GM19397 (cell line): ENCODE data around the gene LRRC45.
"Not testable (repeated sequence)": the region's sequence is repeated elsewhere in the genome, so short reads cannot be mapped to it uniquely, and the experiment has no call there.

ENCODE experiments used
- ATAC-seq: cut with Tn5 transposase; IDR thresholded peaks from one replicate; pipeline ENCODE4 v1.9.1; 2021; ENCODE audit warnings: mild to moderate bottlenecking, moderate library complexity; ENCODE audit not compliant: unreplicated experiment

The LRRC45 gene

DNA sequence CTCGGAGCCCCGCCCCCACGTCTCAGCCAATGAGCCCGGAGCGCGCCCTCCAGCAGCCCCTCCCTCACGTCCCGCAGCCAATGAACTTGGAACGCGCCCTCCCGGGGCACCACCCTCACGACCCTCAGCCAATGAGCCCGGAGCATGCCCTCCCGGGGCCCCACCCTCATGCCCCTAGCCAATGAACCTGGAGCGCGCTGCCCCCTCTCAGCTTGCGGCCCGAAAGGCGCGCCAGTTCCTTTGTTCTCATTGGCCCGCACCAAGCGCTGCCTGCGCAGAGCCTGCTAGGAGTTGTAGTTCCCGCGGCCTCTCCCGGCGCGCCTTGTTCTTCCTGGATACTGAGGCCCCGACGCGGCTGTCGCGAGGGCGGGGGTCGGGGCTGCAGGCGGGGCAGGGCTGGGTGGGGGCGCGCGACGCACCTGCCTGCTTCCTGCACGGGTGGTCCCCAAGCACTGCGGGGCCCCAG, at the start of gene LRRC45:
TSS of gene LRRC45 (plus strand) at position 325 of the 466 bp plus-strand sequence. CDS start 339 bp downstream, outside the sequence.
- ATAC-seq = peak; percentile 86

- ATAC-seq = no peak
Measured at GRCh38 chr17:81973432-81973831, 49.7 kb upstream of the LRRC45 start.

- no peak for ATAC-seq
Measured at GRCh38 chr17:81976332-81977210, 46.5 kb upstream of the LRRC45 start.

GRCh38 chr17:81977211-81977808, 45.8 kb upstream of the LRRC45 start, which contains the start of gene ASPSCR1:
ASPSCR1 (plus strand) TSS chr17:81977629; CDS start chr17:81977647, 18 bp downstream.
- ATAC-seq = peak; percentile 89

GRCh38 chr17:81978524-81979298, 44.4 kb upstream of the LRRC45 start:
- no peak for ATAC-seq

DNA sequence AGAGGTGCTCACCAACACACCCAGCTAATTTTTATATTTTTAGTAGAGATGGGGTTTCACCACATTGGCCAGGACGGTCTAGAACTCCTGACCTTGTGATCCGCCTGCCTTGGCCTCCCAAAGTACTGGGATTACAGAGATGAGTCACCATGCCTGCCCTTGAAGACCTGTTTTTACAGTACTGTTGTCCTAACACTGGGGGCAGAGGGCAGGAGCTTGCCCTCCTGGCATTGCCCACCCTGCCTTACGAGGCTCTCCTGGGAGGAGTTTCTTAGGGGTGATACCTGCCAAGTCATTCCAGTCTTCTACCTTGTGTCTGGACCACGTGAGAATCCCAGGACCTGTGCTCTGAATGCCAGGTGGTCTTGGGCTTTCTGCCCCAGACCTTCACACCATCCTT, 43.0 kb upstream of the LRRC45 start:
- no peak for ATAC-seq

GRCh38 chr17:81980707-81981343, 42.3 kb upstream of the LRRC45 start:
- ATAC-seq = no peak

GRCh38 chr17:81981511-81981910, 41.6 kb upstream of the LRRC45 start:
- ATAC-seq = not testable (repeated sequence)

DNA sequence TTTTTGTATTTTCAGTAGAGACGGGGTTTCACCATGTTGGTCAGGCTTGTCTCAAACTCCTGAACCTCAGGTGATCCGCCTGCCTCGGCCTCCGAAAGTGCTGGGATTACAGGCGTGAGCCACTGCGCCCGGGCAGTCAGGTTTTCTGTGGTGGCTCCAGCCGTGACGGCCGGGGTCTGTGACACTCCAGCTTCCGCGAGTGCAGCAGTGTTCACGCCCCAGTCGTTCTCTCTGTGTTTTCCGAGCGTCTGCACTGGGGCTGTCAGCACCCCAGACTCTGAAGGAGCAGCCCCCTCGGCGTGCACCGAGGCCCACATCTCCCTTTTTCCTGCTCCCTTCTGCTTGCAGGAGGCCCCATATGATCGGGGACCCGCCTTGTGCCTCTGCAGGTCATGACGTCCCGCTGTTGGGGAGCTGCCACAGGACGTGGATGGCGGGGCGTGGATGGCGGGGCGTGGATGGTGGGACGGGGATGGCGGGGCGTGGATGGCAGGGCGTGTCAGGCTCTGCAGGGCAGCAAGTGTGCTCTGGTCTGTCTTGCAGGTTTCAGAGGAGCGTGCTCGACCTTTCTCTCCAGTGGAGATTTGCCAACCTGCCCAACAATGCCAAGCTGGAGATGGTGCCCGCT, 40.0 kb upstream of the LRRC45 start:
- ATAC-seq = no peak

DNA sequence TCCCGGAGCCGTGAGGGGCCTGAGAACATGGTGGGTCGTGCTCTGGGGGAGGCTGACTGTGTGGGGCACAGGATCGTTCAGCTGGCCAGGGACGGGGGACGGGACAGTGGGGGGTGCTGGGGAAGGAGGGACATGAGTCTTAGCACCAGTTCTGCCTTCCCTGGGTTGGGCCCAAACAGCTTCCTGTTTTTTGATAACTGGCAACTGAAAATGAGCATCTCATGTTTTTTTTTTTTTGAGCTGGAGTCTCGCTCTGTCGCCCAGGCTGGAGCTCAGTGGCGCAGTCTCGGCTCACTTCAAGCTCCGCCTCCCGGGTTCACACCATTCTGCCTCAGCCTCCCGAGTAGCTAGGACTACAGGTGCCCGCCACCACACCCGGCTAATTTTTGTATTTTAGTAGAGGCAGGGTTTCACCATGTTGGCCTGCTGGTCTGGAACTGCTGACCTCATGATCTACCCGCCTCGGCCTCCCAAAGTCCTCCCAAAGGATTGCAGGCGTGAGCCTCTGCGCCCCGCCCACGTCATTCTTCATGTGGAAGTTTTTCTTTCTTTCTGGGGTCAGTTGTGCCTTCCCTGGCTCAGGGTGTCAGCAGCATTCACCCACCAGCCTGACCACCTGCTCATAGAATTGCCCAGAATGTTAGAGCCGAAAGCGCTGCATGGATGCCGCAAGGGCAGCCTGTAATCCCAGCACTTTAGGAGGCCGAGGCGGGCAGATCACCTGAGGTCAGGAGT, 39.3 kb upstream of the LRRC45 start:
- no peak for ATAC-seq

GRCh38 chr17:81984773-81985410, 38.2 kb upstream of the LRRC45 start:
- ATAC-seq = no peak

GRCh38 chr17:81986606-81987005, 36.5 kb upstream of the LRRC45 start:
- no peak for ATAC-seq

DNA sequence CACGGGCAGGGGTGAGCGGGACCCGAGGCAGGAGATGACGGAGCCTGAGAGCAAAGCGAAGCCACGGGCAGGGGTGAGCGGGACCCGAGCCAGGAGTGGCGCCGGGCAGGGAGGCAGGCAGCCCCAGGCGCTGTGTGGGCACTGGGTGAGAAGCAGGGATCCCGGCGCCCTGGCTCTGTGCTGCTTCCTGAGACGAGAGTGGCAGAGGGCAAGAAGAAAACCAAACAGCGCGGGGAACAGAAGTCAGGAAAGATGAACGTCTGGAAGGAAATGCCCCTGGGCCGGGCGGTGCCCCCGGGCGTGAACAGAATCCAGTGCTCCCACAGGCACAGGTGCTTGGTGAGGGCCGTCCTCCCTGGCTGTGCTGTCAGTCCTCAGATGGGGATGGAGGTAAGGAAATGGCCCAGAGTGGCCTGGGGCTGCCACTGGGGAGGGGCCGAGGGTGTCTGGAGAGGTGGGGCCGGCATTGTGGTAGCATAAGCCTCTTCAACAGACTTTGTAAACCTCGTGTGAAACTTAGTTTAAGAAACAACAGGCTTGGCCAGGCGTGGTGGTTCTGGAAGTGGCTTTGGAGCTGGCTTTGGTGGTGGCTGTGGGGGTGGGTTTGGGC, 35.8 kb upstream of the LRRC45 start:
- ATAC-seq = no peak

DNA sequence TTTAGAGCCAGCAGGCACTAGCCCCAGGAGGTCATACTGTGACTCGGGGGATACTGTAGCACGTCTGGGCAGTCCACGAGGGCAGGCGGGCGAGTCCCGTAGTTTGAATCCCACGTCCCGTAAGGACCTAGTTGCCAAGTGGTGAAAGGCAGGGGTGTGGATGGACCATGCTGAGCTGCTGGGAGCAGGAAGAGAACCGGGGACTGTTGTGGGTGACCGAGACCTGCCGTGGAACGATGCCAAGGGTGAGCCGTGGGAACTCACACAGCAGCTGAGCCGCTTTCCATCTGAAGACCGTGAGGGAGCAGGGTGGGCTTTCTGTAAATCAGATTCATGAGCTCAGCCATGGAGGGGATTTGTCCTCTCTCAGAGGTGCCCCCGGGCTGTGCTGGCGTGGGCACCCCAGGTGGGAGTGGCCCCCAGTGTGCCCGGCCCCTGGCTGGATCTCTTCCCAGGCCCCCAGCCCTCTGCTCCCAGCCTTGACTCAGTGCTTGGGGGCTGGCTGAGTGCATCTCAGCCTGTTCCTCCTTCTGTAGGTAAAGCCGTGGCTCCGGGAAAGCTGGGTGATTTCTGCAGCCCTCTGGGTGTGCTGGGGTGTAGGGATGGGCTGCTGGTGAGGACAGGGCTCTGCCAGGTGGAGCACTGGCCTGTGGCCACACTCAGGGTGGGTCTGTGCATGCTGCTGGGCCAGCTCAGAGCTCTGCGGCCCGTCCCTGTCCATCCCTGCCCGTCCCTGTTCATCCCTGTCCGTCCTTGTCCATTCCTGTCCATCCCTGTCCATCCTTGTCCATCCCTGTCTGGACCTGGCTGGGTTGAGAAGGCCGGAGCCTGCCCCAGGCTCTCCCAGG, 32.0 kb upstream of the LRRC45 start:
- ATAC-seq = no peak

GRCh38 chr17:81991684-81992305, 31.3 kb upstream of the LRRC45 start:
- ATAC-seq = no peak

DNA sequence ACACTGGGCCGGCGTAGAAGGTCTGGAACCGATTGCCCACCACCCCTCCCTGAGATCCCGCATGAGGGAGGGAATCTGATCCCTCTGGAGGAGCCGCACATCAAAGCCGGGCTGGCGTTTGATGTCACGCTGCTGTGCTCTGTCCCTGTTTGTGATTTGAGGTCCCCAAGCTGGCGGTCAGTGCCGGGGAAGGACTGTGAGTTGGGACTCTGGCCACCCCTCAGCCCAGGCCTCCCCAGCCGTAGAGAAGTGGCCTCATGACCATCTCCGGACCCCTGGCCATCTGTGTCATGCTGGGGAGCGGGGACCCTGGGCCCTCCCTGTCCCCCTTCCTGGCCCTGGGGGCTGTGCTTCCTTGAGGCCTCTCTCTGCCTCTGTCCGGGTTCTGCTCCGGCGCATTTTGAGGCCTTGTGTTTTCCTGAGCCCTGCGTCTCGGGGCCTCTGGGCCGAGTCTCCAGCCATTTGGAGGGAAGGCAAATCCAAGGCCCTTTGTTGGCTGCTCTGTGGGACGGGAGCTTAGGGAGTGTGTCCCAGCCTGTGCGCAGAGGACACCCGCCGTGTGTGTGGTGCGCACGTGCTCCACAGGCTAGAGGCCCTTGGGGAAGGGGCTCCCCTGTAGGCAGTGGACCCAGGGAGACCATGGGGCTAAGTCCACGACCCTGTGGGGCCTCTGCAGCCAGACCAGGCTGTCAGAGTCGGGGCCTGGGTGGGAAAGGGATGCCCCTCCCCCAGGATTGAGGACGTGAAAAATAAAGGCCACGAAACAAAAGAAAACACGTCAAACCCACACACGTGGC, 30.6 kb upstream of the LRRC45 start:
- ATAC-seq = no peak
